HG02943 (cell line): Measurements from ENCODE around the gene COL25A1.

Source experiments
- ATAC-seq: cut with Tn5 transposase; IDR thresholded peaks from one replicate; pipeline ENCODE4 v1.9.1; 2021; ENCODE audit warnings: mild to moderate bottlenecking, low read depth, moderate library complexity; ENCODE audit not compliant: unreplicated experiment

COL25A1 gene

GRCh38 chr4:108834166-108834834 is 468.2 kb downstream of the COL25A1 start:
- no peak for ATAC-seq

- no peak for ATAC-seq
Observed at GRCh38 chr4:108833046-108833445, 469.4 kb downstream of the COL25A1 start.

- no peak for ATAC-seq
Observed at GRCh38 chr4:108831886-108832285, 470.6 kb downstream of the COL25A1 start.

GRCh38 chr4:108831291-108831690 is 471.2 kb downstream of the COL25A1 start:
- ATAC-seq = no peak

- no peak for ATAC-seq
Observed at GRCh38 chr4:108830509-108831244, 471.8 kb downstream of the COL25A1 start.

- ATAC-seq = no peak
Observed at GRCh38 chr4:108829966-108830492, 472.4 kb downstream of the COL25A1 start.

GRCh38 chr4:108828620-108829019 is 473.8 kb downstream of the COL25A1 start:
- no peak for ATAC-seq

GRCh38 chr4:108825737-108826136 is 476.7 kb downstream of the COL25A1 start:
- no peak for ATAC-seq

- no peak for ATAC-seq
Observed at GRCh38 chr4:108821351-108821930, 481.0 kb downstream of the COL25A1 start.

GRCh38 chr4:108820492-108821350 is 481.7 kb downstream of the COL25A1 start:
- ATAC-seq = no peak

GRCh38 chr4:108814326-108814725 is 488.1 kb downstream of the COL25A1 start:
- no peak for ATAC-seq

GRCh38 chr4:108813261-108813660 is 489.2 kb downstream of the COL25A1 start:
- ATAC-seq = no peak

- ATAC-seq = no peak
Observed at GRCh38 chr4:108811486-108811885, 491.0 kb downstream of the COL25A1 start.

GRCh38 chr4:108810087-108810486 is 492.4 kb downstream of the COL25A1 start:
- no peak for ATAC-seq

GRCh38 chr4:108804648-108805273 is 497.7 kb downstream of the COL25A1 start:
- ATAC-seq = no peak

- no peak for ATAC-seq
Observed at GRCh38 chr4:108799306-108799705, 503.2 kb downstream of the COL25A1 start.

GRCh38 chr4:108796173-108796572 is 506.3 kb downstream of the COL25A1 start:
- ATAC-seq = no peak

GRCh38 chr4:108795733-108796132 is 506.7 kb downstream of the COL25A1 start:
- no peak for ATAC-seq

GRCh38 chr4:108794136-108794535 is 508.3 kb downstream of the COL25A1 start:
- ATAC-seq = no peak

GRCh38 chr4:108793415-108793814 is 509.0 kb downstream of the COL25A1 start:
- ATAC-seq = no peak
